Right lobe of liver (tissue), 4 donors: ENCODE measurements around the gene NMUR1.

ENCODE experiments used
- CTCF ChIP-seq, 4 donors: fragments of 200-600 bp in 3 of 4; fragments of 450-650 bp in 1 of 4; IDR thresholded peaks; one replicate each; pipeline versions ENCODE4 v1.5.1 to v1.8.0; 2016 to 2022; ENCODE audit warnings: antibody characterized with exemption in 4 of 4, mild to moderate bottlenecking in 2 of 4
- POLR2A ChIP-seq: fragments of 450-650 bp; IDR thresholded peaks from one replicate; pipeline ENCODE4 v1.6.1; 2017; ENCODE audit warnings: antibody characterized with exemption, mild to moderate bottlenecking
- donor health status: DM: no; HTN: no; CAD: no.
- donor health status: DM: no; HTN: no; CAD: no.
- donor health status: DM: no; HTN: yes; CAD: no.

DNA sequence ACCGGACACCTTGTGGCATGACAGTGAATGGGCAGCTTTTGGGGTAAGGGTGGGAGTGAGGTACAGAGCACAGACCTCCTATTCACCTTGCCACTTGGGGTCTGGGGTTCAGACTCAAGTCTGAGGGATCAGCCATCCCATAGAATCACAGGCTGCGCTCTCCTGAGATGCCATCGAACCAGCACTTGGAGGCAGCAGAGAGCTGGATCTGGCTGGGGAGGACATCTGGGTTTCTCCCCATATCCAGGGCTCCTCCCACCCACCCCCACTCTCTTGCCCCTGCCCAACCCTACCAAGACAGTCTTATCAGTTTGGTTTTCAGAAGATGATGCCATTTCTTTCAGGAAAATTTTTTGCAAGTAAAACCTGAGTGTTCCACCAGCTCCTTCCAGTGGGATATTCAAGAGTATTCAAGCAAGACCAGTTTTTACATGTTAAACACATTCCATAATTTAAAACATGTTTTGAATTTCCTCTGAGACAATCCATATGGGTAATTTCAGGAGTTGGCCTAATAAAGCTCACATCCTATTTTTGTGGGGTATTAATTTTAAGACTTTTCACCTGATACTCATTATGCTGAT, 33.2 kb upstream of the NMUR1 start:
- TF ChIP-seq CTCF (IDR thresholded peaks at IDR 0.05) (peak; percentile 21 to 55 (median 52)), POLR2A (no peak)
